GM18873 (cell line): Measurements from ENCODE around the gene MARCHF2.
"Not testable (repeated sequence)": the region's sequence is repeated elsewhere in the genome, so short reads cannot be mapped to it uniquely, and the experiment has no call there.

ENCODE experiments used
- ATAC-seq: cut with Tn5 transposase; IDR thresholded peaks from one replicate; pipeline ENCODE4 v1.9.1; 2021; ENCODE audit warnings: mild to moderate bottlenecking, moderate library complexity, moderate number of reproducible peaks; ENCODE audit not compliant: unreplicated experiment, low FRiP score

MARCHF2 gene

DNA sequence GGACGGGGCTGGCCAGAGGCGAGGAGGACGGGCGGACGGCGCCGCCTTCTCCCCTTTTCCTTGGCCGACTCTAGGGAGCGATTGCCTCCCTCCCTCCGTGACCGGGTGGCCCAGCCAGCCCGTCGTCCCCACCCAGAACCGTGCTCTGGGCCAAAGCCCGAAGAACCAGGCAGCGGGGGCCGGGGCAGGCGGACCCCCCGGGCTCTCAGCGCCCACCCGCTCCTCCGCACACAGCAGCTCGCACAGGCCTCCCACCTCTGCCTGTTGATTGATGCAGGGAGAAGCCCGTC lies 9.3 kb upstream of the MARCHF2 start:
- ATAC-seq: no peak

DNA sequence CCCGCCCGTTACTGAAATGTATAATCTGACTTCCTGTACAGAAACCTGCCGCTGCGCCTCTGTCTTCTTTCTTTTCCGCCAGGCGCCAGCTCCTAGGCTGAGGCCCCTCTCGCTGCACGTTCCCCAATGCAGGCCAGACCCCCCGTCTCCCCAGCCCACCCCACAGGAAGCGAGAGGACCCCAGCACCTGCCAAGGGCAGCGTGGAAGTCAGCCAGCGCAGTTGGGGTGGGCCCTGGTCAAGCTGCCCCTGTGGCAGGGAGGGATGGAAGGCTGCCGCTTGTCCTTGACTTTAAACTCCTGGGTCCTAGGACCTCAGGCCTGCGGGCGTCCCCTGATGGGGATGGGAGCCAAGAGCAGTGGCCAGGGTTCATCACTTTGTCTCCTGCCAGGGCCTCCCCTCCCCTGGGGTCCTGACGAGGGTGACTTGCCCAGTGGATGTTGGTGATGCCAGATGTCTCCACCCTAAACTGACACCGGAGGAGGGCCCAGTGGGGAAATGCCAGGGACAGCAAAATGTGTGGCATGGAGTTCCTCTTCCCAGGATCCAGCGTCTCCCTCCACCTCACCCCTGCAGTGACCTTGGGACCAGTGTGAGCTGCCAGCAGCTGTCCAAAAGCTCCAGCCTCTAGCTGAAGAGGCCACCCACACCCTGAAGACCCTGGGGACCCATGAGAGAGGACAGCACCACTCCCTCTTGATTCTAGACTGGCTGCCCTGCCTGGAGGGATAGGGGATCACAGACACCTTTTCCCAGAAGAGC lies 8.5 kb upstream of the MARCHF2 start:
- no peak for ATAC-seq

DNA sequence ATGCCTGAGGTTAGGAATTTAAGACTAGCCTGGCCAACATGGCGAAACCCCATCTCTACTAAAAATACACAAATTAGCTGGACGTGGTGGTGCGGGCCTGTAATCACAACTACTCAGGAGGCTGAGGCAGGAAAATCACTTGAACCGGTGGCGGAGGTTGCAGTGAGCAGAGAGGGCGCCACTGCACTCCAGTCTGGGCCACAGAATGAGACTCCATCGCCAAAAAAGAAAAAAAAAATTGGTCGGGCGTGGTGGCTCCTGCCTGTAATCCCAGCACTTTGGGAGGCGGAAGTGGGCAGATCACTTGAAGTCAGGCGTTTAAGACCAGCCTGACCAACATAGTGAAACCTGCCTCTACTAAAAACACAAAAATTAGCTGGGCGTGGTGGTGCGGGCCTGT lies 2.4 kb upstream of the MARCHF2 start:
- not testable (repeated sequence) for ATAC-seq

DNA sequence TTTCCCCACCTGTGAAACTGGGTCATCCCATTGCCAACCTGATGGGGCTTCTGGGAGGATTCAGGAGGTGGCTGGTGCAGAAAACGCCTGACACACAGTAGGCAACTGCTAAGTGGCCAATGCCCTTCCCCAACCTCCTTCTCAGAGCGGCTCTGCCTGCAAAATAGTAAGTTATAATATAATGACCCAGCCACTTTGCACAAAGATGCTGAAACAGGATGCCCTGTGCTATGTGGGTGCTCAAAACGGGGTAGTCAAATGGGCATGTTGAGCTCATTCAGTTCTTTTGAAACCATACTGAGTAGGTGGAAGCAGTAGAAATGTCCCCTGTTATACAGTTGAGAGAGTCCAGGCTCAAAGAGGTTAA lies 507 bp downstream of the MARCHF2 start:
- ATAC-seq: no peak

DNA sequence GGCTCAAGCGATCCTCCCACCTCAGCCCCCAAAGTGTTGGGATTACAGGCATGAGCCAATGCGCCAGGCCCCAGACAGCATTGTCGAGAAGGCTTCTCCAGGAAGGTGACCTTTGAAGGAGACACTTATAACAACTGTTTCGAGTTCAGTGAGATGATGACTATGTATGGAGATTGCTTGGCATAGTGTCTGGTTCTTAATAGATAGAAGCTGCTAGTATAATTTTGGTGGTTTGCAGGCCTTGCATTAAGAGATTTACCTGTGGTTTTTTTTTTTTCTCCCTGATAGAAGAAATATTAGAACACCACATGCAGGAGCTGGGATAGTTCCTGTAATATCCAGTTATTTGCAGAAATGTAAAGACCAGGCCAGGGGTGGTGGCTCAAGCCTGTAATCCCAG lies 3.7 kb downstream of the MARCHF2 start:
- no peak for ATAC-seq

DNA sequence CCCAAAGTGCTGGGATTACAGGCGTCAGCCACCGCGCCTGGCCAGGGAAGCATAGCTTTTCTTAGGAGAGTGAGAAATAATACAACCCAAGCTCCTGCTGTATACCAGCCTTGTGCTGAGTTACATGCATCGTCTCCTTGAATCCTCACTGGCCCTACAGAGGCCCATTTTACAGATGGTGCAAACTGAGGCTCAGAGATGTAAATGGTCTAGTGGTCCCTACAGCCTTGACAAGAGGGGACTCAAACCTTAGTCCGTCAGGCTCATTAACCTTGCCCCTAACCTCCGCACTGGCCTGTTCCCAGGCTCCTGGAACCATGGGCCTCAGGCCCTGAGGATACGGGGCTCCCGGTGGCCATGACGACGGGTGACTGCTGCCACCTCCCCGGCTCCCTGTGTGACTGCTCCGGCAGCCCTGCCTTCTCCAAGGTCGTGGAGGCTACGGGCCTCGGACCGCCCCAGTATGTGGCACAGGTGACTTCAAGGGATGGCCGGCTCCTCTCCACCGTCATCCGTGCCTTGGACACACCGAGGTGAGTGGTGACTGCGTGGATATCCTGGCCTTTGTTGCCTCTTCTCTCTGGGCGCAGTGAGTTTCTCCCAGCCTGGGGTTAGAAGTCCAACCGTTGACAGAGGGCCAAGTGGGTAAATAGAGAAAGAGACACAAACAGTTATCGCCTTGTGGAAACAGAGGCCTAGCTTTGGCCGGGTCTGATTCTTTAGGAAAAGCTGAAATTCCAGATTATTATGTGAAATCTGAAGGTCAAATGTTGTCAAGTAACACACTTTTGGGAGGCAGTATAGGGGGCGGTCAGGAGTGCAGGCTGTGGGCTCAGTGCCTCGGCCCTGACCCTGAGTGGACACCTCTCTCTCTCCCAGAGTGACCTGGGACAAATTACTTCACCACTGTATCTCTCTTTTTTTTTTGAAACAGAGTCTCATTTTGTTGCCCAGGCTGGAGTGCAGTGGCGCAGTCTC lies 8.7 kb downstream of the MARCHF2 start:
- no peak for ATAC-seq

DNA sequence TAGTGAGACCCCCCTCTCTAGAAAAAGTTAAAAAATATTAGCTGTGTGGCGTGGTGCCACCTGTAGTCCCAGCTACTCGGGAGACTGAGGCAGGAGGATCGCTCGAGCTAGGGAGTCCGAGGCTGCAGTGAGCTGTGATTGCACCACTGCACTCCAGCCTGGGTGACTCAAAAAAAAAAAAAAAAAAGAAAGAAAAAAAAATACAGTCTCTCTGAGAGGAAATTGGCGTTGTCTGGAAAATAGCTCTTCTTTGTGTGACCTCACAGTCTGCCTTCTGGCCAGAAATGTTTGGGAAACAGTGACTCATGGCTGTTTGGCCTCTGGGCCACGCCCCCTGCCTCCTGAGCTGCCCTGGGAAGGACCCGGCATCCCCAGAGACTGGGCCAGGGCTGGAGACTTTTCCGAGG lies 10.7 kb downstream of the MARCHF2 start:
- ATAC-seq: no peak

DNA sequence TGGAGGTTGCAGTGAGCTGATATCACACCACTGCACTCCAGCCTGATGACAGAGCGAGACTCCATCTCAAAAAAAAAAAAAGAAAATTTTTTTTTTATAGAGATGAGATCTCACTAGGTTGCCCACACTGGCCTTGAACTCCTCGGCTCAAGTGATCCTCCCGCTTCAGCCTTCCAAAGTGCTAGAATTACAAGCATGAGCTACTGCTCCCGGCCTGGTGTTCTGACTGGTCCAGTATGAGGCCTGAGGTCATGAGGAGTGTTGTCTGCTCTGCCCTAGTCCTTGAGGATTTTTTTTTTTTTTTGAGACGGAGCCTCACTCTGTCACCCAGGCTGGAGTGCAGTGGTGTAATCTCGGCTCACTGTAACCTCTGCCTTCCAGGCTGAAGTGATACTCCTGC lies 12.2 kb downstream of the MARCHF2 start:
- not testable (repeated sequence) for ATAC-seq

DNA sequence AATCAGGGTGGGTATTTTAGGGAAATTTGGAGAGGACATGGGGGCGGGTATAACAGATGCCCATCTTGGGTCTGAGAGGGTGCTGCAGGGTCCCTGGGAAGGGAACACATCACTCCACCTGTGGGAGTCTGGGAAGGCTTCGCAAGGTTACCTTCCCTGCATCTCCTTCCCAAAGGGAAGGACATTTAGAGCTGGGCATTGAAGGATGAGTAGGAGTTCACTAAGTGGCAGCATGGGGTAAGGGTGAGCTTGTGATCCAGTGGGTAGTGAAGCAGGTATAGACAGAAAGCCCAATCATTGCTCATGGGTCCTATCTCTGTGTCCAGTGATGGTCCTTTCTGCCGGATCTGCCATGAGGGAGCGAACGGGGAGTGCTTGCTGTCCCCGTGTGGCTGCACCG lies 13.2 kb downstream of the MARCHF2 start:
- no peak for ATAC-seq

DNA sequence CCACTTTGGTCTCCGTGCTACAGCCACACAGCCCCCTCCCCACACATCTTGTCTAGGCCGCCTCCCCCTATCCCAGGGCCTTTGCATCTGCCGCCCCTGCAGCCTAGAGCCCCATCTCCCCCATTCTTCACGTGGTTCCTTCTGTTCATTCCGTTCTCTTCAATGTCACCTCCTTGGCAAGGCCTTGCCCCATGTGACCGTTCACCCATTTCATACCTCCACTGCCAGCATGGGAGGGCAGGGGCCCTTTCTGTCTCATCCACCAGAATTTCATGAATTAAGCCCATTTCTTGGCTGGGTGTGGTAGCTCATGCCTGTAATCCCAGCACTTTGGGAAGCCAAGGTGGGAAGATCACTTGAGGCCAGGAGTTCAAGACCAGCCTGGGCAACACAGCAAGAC lies 15.9 kb downstream of the MARCHF2 start:
- ATAC-seq: no peak

DNA sequence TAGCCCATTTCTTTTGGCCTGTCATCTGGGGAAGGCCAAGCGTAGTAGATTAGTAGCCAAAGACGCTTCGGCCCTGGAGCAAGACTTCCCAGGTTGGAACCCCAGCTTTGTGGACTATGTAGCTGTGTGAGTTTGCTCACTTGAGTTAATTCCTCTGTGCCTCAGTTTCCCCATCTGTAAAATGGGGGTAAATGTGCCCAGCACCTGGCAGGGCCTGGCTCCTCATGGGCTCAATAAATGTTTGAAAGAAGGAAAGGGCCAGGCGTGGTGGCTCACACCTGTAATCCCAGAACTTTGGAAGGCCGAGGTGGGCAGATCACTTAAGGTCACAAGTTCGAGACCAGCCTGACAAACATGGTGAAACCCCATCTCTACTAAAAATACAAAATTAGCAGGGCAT lies 16.7 kb downstream of the MARCHF2 start:
- ATAC-seq: no peak

DNA sequence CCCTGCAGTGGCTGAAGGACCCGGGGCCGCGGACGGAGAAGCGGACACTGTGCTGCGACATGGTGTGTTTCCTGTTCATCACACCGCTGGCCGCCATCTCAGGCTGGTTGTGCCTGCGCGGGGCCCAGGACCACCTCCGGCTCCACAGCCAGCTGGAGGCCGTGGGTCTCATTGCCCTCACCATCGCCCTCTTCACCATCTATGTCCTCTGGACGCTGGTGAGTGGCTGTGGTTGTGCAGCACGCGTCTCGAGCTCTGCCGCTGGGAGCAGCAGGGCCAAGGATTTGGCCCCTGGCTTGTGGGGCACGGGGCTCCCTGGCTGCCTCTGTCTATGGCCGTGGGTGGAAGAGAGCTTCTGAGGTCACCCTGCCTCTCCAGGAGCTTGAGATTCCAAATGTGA lies 17.5 kb downstream of the MARCHF2 start:
- ATAC-seq: no peak

DNA sequence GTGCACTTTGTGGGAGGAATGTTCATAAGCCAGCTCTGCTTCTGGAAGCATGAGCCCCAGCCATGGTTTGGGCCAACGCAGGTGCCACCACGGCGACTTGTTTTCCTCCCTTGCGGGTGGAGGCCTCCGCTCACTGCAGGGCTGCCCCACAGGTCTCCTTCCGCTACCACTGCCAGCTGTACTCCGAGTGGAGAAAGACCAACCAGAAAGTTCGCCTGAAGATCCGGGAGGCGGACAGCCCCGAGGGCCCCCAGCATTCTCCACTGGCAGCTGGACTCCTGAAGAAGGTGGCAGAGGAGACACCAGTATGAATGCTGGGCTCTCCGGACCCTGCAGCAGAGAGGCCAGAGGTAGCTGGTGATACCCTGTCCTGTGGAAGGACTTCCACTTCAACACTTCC lies 25.1 kb downstream of the MARCHF2 start:
- no peak for ATAC-seq

DNA sequence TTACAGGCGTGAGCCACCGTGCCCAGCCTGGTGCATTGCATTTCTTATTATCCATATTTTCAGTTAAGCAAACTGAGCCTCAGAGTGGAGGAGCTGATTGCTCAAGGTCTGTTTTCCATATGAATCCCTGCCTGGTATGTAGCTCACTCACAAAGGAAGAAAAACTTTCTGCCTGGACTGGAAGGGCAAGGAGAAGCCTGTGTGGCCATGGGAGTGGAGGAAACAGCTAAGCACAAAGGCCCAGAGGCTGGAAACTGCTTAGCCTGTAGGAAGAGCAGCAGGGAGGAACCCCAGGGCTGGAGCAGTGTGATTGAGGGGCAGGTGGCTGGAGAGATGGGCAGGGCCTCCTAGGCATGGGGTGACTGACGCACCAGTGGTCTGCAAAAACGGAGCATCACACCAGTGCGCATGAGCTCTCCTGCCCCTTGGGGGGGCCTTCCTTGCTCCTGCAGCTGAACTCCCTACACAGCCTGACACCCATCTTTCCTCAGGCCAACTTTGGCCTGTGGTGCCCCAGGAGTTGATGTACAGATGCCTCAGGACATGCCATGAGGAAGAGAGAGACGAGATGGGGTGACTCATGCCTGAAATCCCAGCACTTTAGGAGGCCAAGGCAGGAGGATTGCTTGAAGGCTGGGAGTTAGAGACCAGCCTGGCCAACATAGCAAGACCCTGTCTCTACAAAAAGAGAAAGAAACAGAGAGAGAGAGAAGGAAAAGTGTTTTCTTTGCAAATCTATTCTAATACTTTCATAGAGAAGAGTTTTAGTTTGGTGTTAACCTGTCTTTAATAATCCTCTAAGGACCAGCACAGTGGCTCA lies 28.8 kb downstream of the MARCHF2 start:
- no peak for ATAC-seq

DNA sequence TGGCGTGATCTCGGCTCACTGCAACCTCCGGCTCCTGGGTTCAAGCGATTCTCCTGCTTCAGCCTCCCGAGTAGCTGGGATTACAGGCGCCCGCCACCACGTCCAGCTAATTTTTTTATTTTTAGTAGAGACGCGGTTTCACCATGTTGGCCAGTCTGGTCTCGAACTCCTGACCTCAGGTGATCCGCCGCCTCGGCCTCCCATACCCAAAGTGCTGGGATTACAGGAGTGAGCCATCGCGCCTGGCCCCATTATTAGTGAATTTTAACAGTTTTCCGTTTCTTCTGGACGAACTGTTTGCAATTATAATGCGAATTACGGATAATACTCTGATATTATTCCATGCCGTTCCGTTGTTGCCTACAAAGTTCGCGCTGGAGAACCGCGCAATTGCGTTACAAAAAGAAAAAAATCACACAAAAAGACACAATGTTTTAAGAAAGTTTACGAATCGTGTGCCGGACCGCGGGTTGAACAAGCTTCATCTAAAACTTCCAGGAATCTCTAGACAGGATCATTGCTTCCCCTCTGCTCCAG lies 31.1 kb downstream of the MARCHF2 start:
- ATAC-seq: not testable (repeated sequence)

DNA sequence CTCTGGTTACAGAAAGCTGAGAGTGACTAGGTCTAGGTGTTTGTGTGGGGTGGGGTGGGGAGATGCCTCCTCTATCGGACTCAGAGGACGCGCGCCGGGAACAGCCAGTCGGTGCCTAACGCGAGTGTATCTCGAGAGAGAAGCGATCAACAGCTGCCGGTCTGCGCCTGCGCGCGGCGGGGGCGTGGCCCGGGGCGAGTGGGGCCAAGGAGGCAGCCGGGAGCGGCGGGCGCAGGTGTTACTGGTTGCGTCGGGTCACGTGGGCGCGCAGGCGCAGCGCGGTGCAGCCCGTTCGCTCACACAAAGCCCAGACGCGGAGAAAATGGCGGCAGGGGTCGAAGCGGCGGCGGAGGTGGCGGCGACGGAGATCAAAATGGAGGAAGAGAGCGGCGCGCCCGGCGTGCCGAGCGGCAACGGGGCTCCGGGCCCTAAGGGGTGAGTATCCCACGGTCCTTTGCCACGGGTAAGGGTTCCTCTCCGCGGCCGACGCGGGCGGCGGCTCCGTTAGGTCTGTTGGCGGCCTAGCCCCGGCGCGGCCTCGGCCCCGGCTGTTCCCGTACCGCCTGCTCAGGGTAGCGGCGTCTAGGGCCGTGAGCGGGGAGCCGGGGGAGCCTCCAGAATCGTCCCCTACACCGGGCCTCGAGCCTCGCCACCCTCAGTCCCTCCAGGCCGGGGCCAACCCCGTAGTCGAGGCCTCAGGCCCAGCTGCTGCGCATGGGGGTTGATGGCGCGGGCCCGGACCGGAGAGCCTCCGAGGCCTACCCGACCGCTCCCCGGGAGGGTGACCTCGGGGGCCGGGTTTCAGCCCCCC lies 31.8 kb downstream of the MARCHF2 start, which contains the start of gene HNRNPM:
TSS of gene HNRNPM (plus strand) at position 299 of the 811 bp plus-strand sequence. CDS start at position 323, 24 bp downstream.
- peak; percentile 63 for ATAC-seq

DNA sequence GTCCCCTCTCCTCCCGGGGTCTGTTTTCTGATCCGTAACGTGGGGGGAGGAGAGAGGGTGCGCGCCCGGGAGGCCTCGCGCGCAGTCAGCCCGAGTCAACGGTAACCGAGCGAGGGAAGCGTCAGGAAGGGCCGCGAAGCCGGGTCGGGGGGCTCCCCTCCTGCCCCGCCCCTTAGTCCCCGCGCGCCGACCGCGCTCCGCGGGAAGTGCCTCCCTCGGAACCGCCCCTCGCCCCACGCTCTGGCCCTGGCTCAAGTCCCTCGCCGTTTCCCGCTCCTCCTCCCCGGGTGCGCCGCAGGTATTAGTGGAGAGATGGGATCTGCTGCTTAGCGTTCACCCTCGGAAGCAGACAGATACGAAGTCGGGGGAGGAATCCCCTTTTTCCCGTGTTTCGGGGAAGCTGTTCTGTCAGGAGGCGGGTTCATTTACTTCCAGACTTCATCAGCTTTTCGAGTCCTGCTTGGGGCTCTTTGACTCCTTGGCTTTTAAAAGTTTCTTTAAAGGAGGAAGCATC lies 32.4 kb downstream of the MARCHF2 start:
- no peak for ATAC-seq

DNA sequence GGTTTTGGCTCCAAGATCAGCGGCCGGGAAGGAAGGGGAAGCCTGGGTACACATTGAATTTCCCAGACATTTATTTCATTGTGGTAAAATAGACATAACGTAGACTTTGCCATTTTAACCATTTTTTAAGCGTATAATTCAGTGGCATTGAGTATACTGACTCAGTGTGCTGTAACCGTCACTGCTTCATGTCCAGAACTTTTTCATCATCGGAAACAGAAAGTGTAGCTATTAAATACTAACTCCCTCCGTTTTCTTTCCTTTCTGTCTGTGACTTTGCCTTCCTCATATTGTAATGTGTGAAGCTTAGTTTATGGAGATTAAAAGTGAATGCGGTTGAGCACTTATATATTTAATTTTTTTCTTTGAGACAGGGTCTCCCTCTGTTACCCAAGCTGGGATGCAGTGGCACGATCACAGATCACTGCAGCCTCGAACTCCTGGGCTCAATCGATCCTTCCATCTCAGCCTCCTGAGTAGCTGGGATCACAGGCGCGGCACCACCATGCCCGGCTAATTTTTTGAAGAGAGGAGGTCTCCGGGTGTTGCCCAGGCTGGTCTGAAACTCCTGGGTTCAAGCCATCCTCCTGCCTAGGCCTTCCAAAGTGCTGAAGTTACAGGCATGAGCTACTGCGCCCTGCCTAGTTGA lies 33.1 kb downstream of the MARCHF2 start:
- ATAC-seq: no peak

DNA sequence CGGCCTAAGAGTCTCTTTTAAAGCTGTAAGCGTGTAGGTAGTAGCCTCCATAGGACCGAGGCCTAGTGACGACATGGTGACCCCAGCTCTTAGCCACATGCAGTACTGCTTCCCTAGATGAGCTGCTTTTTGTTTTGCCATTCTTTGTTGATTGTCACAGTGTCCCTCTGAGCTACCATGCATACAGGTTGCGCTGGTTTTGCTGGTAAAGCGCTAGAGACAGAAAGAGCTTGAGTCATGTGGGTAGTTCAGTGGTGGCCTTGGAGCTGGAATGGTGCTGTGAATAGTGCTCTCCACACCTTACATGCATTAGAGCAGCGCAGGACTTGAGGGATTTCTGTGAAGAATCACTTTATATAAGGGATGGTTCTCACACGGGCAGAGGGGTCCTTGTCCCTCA lies 36.7 kb downstream of the MARCHF2 start:
- no peak for ATAC-seq
